ENCODE data around the gene C16orf74.

C16orf74 gene

DNA sequence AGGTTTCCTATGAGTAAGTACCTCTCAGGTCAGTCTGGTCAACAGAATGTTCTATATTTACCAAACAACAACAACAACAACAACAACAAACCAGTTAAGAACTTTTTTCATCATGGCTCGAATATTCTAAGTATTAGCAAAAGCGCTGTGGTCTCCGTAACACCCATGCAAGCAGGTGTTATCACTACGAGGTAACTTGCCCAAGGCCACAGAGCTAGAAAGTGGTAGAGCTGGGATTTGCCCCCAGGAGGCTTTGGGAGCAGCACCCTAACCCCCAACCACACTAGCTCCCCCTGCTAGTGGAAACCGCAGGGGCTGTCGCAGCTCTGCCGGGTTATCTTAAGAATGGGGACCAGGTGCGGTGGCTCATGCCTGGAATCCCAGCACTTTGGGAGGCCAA, 23.9 kb upstream of the C16orf74 start:
- no peak for DNase-seq (ENCODE audit: low read depth)

DNA sequence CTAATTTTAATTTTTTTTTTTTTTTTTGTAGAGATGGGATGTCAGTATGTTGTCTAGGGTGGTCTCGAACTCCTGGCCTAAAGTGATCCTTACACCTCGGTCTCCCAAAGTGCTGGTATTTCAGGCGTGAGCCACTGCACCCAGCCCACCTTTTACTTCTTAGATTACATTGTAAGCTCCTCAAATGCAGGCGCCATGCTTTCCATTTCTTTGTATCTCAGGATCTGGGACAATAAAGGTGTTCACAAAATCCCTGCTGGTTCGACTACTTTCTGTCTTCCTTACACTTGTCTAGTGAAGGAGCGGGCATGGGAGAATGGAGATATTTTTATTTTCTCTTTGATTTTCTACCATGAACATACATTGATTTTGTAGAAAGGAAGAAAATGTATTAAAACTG, 23.2 kb upstream of the C16orf74 start:
- no peak for DNase-seq (ENCODE audit: low read depth)

DNA sequence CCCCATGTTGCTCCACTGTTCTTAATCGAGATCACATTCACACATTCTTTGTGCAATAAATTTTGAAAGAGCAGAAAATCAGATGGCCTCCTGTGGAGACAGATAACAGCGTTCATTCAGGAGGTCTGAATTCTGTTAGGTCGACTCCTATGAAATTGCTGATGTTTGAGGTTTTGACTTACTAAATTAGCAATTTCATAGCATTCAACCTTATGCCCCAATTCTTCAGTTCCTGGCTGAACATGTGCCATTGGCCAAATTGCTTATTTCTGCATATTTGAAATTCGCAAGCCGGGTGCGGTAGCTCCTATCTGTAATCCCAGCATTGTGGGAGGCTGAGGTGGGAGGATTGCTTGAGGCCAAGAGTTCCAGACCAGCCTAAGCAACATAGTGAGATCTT, 22.1 kb upstream of the C16orf74 start:
- DNase-seq (ENCODE audit: low read depth) = no peak

DNA sequence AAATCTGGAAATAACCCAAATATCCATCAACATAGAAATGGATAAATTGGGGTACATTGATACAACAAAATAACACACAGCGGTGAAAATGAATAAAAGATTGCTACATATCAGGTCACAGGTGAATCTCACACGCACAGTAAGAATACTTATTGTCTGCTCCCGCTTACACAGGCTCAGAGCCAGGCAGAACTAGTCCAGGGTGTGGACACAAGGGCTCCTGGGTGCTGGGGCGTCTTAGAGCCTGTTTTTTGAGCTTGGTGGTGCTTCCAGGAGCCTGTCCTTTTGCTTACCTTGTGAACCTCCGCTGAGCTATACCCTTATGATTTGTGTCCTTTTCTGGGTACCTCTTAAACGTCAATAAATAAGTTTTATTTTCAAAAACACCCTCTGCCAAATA, 19.8 kb upstream of the C16orf74 start:
- no peak for DNase-seq (ENCODE audit: low read depth)

DNA sequence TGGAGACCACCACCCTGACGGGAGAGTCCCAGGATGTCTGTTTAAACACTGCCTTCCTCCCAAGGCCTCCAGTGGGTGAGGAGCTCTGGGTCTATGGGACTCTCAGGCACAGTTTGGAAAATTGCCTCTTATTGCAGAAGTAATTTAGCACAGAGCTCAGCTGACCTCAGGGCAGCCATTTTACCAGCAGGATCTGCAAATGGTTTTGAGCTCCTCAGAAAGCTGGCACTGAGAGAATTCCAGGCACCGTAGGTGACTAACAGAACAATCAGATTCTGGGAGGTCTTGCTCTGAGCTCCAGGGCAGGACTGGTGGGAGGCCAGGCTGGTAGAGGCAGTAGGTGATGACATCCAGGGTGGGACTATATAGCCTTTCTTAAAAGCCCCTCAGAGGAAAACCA, 17.3 kb upstream of the C16orf74 start:
- no peak for DNase-seq (ENCODE audit: low read depth)

DNA sequence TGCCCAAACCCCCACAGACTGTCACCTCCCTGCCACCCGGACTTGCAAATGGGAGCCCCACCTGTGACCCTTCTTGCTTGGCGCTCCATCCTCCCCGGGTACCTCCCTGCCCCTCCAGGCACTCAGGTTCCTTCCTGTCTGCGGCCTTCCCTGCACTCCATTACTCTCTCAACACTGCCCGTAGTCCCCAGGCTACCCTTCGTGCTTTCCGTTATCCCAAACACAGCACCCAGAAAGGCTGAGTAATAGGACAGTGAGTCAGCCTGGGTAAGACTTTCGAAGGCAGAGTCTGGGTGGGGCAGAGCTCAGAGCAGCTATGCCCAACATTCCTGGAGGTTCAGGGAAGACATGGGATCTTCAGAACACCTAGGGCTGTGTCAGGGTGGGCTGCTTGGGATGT, 16.6 kb upstream of the C16orf74 start:
- no peak for DNase-seq (ENCODE audit: low read depth)

DNA sequence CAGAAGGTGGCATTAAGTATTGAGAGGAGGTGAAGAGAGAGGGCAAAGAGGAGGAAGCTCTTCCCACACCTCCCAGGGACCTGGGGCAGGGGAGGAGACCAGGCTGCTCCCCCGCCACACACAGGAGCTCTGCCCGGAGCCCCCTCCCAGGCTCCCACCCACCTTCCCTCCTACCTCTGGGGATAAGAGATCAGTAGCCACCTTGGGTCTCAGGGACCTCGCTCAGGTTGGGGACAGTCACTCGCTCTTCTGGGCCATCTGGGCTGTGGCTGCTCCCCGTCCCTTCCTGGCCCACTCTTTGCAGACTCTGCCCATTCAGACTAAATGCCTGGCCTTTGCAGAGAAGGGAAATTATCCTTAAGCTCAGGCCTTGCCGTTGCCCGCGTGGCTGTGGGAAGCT, 14.9 kb upstream of the C16orf74 start:
- no peak for DNase-seq (ENCODE audit: low read depth)

DNA sequence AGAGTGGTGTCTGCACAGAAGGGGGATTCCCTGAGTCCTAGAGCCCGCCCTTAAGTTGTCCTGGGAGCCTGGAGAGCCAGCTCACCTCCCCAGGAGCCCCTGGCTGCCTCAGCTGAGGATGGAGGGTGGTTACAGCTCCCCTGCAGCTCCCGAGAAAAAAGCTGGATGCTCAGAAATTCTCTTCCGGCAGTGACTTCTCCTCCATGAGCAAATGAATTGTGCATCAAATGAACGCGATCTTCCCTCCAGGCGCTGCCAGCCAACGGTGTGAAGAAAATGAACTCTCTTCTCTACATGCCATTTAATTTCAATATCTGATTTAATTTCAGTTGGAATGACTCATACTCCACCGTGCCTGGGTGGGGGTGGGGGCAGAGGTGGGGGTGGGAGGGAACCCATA, 14.3 kb upstream of the C16orf74 start:
- no peak for DNase-seq (ENCODE audit: low read depth)

DNA sequence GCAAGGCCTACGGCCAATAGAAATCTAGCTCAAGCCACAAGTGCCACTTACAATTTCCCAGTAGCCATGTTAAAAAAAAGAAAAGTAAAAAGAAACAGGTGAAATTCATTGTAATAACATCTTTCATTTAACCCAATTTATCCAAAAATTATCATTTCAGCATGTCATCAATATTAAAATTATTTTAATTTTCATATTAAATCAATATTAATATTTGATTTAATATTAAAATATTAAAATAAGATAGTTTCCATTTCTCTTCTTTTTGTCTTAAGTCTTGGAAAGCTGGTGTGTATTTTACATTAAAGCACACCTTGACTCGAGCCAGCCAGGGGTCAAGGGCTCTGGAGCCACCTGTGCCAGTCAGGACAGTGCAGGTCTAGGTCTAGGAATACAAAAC, 12.7 kb upstream of the C16orf74 start:
- no peak for DNase-seq (ENCODE audit: low read depth)

DNA sequence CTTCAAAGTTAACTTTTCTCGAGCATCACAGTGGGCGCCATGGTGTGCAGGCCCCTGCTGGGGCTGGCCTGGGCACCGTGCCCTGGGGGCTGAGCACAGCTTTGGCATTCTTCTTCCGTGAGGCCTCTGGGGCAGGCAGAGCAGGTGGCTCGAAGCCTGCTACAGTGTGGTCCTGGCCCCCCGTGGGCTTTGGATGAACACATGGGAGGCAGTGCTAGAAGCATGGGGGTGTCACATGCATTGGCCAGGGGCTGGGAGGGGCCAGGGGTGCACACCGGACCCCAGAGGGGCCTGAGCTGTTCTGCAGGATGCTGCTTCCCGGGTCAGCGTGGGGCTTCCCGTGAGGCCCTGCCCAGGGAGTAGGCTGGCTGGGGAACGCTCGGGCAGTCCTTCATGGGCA, 12.1 kb upstream of the C16orf74 start:
- DNase-seq (ENCODE audit: low read depth) = no peak

DNA sequence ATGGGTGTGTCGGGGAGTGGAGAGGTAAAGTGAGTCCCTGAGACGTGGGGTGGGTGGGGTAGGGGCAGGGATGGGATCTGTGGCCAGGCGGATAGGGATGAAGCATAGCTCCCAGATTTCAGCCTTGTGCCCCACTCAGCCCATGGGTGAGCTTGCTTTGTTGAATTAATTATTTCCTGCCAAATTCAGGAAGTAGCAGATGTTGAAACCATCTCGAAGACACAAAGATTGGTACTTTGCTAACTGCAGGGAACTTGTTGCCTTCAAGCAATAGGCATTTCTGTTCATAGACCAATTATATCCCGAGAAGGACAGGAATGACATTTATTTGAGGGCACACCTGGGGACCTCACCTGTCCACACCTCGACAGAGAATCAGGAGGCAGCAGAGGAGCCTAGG, 11.0 kb upstream of the C16orf74 start:
- no peak for DNase-seq (ENCODE audit: low read depth)

DNA sequence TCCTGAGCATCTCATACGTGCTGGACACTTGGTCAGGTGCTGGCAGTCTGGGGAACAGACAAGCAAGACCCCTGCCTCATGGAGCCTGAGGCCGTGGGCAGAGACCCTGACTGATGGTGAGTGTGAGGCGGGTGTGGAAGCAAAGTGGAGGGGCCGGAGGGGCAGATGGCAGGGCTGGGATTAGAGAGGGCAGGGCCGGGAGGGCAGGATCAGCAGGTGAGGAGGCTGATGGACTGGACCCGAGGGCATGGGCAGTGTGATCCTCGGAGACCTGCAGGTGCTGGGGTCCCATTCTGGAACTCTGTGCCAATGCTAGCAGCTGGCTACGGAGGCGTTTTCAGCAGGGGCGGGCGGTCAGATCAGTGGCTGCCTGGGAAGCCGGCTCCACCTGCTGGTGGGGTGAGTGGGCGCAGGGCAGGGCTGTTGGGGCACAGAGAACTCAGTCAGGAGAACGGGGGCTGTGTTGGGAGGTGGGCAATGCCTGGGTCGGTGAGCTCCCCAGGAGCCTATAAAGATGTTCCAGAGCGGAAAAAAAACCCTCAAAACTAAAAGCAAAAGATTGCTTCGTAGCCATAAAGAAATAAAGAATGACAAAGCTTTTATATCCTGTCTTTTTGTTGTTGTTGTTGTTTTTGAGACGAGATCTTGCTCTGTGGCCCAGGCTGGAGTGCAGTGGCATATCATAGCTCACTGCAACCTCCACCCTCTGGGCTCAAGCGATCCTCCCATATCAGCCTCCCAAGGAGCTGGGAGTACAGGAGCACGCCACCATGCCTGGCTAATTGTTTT, 8.9 kb upstream of the C16orf74 start:
- DNase-seq (ENCODE audit: low read depth) = no peak

DNA sequence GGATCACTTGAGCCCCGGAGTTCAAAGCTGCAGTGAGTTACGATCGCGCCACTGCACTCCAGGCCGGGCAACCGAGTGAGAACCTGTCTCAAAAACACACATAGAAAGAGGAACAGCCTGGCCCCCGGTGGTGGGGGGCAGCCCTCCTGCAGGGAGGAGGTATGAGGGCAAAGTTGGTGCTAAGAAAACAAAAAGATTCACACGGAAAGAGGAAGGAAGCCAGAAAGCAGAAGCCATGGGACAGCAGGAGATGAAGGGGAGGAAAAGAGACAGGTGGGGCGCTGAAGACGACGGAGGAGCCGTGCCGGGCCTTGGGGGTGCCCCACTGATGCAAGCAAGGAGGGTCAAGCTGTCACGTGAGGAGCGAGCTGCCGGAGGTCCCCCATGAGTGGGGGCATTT, 8.2 kb upstream of the C16orf74 start:
- no peak for DNase-seq (ENCODE audit: low read depth)

DNA sequence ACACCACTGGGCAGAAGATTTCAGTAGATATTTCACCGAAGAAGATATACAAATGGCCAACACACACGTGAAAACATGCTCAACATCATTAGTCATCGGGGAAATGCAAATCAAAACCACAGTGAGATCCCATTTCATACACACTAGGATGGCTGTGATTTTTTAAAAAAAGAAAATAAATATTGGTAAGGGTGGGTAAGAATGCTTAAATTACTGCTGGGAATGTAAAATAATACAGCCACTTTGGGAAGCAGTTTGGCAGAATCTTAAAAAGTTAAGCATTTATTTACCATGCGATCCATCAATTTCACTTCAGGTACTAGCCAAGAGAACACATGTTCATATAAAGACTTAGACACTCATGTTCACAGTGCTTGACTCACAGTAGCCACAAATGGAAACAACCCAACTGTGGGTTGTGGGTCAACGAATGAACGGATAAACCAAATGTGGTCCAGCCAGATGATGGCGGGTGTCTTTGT, 6.5 kb upstream of the C16orf74 start:
- no peak for DNase-seq (ENCODE audit: low read depth)

DNA sequence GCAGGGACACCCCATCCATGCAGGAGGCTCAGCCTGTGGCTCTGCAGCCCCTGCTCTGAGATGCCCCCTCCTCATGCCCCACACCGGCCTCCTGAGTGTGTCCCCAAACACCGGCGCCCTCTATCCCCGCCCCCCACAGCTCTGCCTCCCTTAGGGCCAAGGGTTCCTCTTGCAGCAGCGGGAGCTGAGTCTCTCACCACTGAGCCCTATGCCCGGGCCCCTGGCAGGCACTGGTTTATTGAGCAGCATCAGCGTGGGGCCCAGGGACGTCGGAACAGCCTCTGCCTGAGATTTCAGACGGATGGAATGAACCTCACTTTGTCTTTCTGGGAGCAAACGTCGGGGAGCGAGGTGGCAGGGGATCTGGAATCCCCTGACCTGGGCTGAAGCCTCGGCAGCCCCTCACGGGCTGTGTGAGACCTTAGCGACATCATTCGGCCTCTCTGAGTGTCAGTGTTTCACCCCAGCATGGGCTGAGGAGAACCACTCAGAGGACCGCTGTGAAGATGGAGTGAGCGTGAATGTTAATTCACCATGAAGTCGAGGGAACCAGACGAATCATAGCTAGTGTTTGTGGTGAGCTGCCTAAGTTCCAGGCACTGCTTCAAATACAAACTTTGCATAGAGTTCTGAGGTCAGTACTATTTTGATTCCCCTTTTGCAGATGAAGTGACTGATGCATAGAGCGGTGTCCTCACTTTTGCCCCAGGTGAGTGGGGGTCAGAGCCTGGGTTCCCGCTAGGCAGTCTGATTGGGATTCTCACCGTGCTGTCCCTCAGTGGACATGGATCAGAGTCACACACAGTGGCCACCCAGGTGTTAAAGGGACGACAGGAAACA, 5.3 kb upstream of the C16orf74 start:
- no peak for DNase-seq (ENCODE audit: low read depth)

DNA sequence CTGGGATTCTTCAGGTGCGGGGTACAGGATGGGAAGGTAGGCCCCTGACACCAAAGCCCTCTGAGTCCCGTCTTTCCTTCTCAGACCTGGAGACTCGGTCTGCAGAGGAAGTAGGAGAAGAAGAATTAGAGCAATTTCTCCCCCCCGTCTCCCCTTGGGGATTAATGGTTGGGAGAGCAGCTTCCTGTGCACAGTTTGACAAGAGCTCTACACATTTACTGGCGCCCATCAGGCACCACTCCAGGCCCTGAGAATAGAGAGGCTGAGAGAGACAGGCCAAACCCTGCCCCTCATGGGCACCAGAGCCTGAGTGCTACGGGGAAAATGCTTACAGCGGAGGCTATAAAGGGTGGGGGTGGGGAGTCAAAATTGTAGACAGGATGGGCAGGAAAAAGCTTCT, 3.5 kb upstream of the C16orf74 start:
- DNase-seq (ENCODE audit: low read depth) = no peak

DNA sequence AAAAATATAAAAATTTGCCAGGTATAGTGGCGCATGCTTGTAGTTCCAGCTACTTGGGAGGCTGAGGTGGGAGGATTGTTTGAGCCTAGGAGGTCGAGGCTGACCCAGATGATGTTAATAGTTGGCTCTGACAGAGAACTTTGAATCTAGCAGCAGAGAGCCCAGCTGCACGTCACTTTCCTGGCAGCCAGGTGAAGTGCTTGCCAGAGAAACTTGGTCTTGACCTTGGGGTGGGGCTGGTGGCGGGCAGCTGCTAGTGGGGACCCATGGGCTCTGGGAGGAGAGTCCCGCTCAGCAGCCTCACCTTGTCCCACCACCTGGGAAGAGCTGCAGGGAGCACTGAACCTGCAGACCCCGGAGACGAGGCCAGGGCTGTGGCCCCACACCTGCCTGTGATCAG, 3.1 kb upstream of the C16orf74 start:
- DNase-seq (ENCODE audit: low read depth) = no peak

DNA sequence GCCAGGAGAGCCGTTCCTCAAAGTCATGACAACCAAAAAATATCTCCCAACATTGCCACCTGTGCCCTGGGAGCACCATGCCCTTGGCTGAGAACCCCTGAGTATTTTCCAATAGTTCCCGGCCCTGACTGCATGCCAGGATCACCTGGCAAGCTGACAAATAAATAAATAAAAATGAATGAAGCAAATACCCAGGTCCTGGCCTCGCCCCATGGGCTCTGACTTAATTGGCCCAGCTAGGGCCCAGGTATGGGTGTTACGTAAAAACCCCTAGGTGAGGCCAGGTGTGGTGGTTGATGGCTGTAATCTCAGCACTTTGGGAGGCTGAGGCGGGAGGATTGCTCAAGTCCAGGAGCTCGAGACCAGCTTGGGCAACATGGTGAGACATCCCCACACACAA, 2.7 kb upstream of the C16orf74 start:
- no peak for DNase-seq (ENCODE audit: low read depth)

DNA sequence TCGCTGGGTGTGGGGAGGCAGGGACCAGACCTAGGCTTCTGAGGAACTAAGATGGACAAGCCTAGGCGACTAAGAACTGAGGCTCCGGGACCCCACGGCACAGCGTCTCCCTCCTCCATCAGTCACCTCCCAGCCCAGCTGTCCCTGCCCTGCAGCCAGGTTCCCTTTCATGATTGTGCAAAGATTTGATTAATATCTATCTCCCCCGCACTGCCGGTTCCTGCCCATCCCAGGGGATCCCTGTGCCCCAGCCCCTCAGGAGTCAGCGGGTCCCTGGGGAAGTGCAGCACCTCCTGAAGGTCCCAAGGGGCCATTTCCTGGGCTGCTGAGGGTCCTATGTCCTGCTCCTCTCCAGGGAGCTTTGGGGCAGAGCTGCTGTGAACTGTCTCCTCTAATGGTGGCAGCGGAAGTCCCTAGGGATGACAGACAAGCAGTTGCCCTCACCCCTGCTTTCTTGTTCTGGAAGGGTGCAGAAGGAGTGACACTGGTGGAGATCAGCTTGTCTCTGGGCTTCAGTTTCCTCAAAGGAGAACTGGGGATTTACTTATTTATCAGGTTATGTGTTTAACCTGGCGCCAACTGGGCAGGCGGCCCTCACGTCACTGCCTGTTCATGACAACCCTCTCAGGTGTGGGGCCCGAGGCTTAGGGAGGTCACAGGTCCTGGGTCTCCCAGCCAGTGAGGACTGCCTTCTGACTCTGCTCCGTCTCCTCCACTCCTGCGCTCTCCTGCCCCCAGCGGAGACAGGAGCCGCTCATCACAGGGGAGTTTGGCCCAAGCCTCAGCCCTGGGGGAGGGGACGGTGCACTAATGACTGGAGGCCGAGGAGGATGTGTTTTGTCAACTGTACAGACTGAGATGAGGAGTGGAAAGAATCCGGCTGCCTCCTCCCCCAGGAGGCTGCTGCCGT, 1.9 kb upstream of the C16orf74 start:
- no peak for DNase-seq (ENCODE audit: low read depth)

DNA sequence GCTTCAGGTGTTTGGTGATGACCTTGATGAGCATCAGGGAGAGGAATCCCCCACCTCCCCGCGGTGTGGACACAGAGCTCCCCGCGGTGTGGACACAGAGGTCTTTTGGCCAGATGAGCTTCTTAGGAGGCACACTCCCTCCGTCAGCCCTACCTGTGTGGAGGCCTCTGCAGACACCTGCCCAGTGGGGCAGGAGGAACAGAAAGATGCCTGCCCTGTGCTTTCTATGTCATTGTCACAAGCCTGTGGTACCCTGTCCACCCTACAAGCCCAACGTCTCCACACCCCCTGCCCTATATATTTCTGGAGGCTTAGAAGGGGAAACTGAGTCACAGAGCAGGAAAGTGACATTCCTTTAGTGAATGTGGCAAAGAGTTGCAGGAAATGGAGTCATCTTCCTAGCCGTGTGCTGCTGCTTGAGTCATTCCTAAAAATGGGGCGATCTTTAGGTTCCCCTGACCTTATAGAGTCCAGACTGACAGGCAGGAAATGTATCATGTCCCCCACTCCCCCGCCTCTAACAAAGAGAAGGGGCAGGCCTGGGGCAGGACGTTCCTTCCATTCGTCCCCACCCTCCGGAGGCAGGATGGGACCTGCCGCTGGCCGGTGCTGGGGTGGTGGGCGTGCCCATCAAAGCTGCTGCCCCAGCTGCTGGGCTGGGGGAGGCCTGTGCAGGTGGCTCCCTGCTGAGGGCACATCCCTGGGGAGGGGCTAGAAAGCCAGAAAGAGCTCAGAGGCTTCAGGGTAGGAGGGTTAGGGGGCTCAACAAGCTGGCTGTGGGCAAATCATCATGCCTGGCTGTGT, 1.0 kb upstream of the C16orf74 start:
- DNase-seq (ENCODE audit: low read depth) = no peak

DNA sequence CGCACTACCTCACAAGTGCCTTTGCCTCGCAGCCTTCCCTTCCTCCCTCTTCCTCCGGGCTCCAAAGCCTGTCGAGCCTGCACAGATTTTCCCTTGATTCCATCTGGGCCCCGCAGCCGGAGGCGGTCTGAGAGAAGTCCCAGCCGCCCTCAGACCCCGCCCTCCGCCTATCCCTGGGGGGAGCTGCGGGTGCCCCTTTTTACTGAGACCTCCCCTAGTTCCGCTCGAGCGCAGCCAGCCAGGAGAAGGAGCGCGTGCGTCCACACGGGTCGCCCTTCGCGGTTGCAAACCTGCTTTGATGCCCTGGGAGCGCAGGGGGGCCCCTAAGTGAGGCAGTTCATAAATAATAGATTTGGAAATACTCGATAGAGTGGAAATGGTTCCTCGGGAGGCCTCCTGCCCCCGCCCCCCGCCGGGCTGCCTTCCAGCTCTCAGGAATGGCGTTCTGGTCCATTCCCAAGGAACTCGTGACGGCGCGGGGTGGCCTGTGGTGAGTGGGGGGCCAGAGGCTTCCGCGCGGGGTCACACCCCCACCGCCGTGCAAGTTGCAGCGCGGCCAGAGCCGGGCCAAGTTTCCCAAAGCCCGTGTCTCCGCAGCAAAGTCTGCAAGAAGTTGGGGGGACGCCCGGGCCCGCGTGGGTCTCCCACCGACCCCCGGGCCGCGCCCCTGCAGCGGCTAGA, 610 bp downstream of the C16orf74 start:
- DNase-seq (ENCODE audit: low read depth) = no peak

Data from activated T-helper 9 cell treated with anti-CD3 and anti-CD28 coated beads, Interleukin-2, amount 50 U/mL, for 16 hours (primary cell).